NCI-H748 treated with DMSO at 0.1 percent for 48 hours (cell line): ENCODE results near the gene IFT74.

Source experiments
- DNase-seq: peaks from one replicate; lab custom pipeline; 2025; lab: John Stamatoyannopoulos, UW

Gene IFT74

GRCh38 chr9:26974927-26975326, 18.7 kb downstream of the IFT74 start:
- no peak for DNase-seq

DNA sequence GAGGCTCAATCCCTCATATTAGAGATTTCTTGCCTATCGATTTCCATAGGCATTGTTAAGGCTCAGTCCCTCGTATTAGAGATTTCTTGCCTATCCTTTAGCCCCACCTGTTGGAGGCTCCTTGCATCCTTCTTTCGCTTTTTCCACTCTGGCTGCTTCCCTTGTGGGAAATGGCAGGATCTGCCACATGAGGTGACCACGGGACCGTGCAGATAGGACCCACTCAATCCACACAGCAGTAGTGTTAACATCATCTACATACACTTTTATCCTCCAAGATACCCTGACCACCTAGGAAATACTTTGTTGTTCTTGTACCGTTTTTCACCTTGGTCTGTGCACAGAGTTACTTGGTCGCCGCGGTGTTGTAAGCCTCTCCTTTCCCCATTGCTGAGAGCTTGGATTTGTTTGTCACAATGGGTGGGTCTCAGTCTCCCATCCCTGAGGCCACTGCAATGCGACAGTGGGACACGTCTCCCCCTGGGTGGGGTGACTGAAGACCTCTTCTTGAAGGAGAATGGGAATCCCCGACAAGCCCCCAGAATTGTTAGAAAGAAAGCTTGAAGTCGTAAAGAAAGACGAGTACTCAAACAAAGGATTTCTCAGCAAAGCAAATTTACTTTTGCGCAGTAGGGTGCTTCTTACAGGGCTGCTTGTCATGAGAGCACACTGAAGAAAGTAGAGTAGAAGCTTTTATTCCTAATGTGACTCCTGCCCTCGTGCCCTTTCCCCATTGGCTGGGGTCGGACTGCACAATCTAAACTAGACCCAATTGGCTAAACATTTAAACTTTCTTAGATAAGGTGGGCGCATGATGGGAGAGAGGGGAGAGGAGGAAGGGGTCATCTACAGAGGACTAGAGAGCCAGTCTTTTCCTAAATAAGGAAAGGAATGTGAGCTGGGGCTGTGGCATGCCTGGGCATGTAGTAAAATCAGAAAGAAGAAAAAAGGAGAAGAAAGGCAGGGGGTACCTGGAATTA, 19.8 kb downstream of the IFT74 start:
- DNase-seq = no peak

DNA sequence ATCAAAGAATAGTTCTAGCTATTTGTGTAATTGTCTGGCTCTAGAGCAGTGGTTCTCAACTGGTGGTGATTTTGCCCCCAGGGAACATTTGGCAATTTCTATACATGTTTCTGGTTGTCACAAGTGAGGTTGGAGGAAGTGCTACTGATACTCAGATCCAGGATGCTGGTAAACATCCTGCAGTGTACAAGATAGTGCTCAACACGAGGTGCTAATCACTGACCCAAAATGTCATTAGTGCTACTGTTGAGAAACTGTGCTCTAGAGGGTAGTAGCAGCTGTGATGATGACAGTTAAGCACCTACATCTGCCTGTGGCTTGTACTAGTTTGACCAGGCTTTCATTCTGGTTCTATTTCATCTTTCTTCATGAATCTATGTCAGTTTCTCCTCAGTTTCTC, 27.1 kb downstream of the IFT74 start:
- DNase-seq = no peak

- no peak for DNase-seq
Measured at GRCh38 chr9:26995810-26996209, 39.6 kb downstream of the IFT74 start.

GRCh38 chr9:27003426-27004077, 47.3 kb downstream of the IFT74 start:
- no peak for DNase-seq

DNA sequence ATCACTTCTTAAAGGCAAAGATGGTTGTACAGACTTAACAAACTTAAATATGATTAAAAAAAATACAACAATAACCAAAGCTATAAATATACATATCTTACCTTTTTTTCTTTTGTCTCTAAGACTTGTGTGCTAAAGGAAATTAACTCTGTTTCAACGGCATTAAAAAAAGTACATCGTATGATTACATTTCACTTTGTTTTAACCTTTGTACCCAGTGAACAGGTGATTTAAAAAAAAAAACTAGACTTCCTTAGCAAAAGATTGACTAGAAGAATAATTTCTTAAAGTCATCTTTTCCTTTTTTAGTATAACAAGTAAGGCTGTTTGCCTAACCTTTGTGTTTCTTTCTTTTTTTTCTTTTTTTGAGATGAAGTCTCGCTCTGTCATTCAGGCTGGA, 49.3 kb downstream of the IFT74 start, which contains the start of gene LRRC19:
Gene LRRC19, minus strand, starts transcription at position 182 of the 400 bp plus-strand sequence. CDS start 5,978 bp downstream, outside the sequence.
- no peak for DNase-seq

GRCh38 chr9:27019589-27019988, 63.4 kb downstream of the IFT74 start:
- no peak for DNase-seq

- DNase-seq = no peak
Measured at GRCh38 chr9:27022920-27023319, 66.7 kb downstream of the IFT74 start.

- no peak for DNase-seq
Measured at GRCh38 chr9:27029186-27029585, 73.0 kb downstream of the IFT74 start.

GRCh38 chr9:27033815-27034403, 77.7 kb downstream of the IFT74 start:
- peak; percentile 49 for DNase-seq

DNA sequence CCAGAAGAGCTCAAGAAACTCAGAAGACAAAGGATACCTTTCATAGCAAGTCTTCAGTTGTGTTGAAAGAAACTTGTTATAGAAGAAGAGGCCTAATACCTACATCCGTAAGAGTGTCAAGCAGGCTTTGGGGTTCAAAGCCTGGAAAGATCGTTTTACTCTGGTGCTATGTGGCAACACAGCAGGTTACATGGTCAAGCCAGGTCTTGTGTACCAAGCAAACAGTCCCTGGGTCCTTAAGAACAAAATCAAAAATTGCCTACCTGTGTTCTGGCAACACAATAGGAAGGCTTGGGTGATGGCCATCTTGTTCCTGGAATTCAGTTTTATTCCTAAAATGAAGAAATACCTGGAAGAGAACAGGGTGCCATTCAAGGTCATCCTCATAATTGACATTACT, 81.3 kb downstream of the IFT74 start:
- DNase-seq = no peak

DNA sequence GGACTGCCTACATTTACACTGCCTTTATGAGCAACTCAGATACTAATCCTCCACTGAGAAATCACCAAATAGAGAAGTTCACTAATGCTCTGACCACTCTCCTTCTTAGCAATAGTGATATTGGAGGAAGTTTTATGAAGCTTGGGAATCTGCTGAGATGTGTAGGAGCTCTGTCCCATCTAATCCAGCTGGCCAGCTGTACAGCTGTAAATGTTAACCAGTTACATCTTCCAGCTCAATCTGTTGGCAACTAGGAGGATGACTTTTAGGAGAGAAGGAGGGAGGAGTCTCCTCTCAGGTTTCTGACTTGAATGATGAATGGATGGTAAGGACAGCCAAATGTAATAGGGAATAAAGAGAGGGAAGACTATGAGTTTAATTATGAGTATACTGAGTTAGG, 85.5 kb downstream of the IFT74 start:
- no peak for DNase-seq

GRCh38 chr9:27042476-27042875, 86.3 kb downstream of the IFT74 start:
- no peak for DNase-seq

- no peak for DNase-seq
Measured at GRCh38 chr9:27043176-27043575, 87.0 kb downstream of the IFT74 start.

DNA sequence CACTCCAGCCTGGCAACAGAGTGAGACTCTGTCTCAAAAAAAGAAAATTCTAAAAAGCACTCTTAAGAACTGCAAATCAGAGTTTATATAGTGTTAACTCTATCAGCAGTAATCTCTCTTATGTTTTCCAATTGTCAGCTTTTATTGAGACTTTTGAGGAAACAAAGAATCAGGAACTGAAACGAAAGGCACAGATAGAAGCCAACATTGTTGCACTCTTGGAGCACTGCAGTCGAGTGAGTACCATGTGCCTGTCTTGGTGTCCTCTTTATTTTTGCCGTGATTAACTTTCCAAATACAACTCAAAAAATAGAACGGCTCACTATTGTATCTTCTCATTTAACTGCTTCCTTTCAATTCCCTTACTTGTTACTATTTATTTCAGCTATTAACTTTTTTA, 90.9 kb downstream of the IFT74 start:
- DNase-seq = no peak

DNA sequence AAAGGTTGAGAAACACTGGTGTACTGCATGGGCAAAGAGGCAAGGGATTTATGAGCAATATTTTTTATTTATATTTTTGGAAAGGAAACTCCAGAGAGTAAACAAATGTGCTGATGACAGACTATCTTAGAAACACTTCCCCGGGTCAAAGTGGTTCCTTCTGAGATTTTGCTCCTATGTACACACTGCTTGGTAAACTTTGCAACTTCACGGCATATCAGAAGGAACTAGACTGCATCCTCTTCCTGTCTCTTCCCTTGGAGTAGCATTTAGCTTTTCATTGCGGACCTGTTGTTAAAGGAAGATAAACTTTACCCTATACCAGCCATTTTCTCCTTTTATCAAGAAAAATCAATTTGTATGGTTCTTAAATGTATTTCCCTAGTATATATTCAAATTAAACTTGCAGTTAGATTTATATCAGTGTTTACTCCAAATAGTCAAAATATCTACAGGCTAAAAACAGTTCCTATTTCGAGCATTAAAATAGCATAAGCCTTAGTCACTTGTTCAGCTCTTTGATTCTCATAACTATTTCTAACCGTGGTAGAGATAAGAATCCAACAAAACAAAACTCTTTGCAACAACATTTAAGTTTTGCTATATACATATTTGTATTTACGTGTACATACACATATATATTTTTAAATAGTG, 97.3 kb downstream of the IFT74 start:
- no peak for DNase-seq

GRCh38 chr9:27054125-27054524, 97.9 kb downstream of the IFT74 start:
- DNase-seq = no peak

GRCh38 chr9:27054841-27055240, 98.6 kb downstream of the IFT74 start:
- DNase-seq = no peak

GRCh38 chr9:27059412-27059811, 103.2 kb downstream of the IFT74 start:
- no peak for DNase-seq

- DNase-seq = no peak
Measured at GRCh38 chr9:27059907-27060306, 103.7 kb downstream of the IFT74 start.

DNA sequence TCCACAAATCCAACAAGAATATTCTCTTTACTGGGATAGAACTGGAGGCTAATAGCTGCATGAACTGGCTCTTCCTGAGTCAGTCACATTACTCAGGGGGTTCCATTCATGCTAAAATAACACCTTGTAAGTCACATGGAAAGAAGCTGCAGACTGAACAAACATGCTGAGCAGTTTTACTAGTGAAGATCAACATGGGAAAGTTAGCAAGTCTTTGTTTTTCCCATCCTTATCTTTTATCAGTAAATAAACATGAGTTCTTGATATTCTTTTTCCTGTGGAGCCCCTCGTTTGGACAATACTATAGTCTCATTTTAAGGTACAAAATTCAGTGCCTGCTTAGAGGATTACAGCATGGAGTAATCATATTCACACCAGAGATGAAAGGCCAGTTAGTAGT, 109.1 kb downstream of the IFT74 start:
- DNase-seq = no peak
